Measurements from ENCODE around the gene PAMR1.
"Not testable (repeated sequence)": the region's sequence is repeated elsewhere in the genome, so short reads cannot be mapped to it uniquely, and the experiment has no call there.

PAMR1 gene

GRCh38 chr11:35546317-35546716 lies 20.9 kb upstream of the PAMR1 start:
- DNase-seq (ENCODE audit: low read depth, low spot score): no peak
- no peak overlapping the region for H3K4me3 ChIP-seq (ENCODE audit: low read length)

DNA sequence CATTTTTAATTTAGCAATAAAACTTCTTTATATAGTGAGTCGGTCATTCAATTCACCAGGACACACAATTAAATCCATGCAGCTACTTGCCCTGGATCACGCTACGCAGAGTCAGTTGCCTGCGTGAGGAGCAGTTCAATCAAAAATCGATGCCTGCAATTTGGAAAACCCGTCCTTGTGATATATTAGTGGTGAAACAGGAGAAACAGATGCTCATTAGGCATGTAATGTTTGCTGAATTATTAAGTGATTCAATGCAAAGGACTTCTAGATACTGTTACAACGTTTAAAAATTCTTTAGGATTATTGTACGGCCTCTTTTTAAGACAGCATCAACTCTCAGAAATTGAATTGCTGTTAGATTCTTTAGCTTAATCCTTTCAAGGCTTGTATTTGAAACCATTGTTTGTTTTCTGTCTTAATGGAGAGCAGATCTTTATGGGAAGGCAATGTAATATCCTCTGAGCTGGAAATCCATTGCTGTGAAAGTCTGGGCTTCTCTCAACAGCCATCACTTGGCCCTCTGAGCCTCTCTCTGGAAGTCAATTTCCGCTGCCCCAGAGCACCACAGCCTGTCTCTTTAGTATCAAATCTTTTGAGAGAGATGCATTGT lies 20.1 kb upstream of the PAMR1 start:
- no peak for DNase-seq (ENCODE audit: low read depth, low spot score)
- H3K4me3 ChIP-seq (ENCODE audit: low read length): no peak overlapping the region

- no peak overlapping the region for H3K4me3 ChIP-seq (ENCODE audit: low read length)
- no peak for DNase-seq (ENCODE audit: low read depth, low spot score)
Measured at GRCh38 chr11:35543481-35543880, 18.1 kb upstream of the PAMR1 start.

- no peak for DNase-seq (ENCODE audit: low read depth, low spot score)
Measured at GRCh38 chr11:35541621-35542375, 16.4 kb upstream of the PAMR1 start.

GRCh38 chr11:35540526-35540925 lies 15.1 kb upstream of the PAMR1 start:
- H3K4me3 ChIP-seq (ENCODE audit: low read length): no peak overlapping the region
- DNase-seq (ENCODE audit: low read depth, low spot score): no peak

More at GRCh38 chr11:35541621-35542375, 16.4 kb upstream of the PAMR1 start:
- no peak overlapping the region for H3K4me3 ChIP-seq (ENCODE audit: low read length)

GRCh38 chr11:35539781-35540281 lies 14.4 kb upstream of the PAMR1 start:
- H3K4me3 ChIP-seq (ENCODE audit: low read length): no peak overlapping the region
- no peak for DNase-seq (ENCODE audit: low read depth, low spot score)

DNA sequence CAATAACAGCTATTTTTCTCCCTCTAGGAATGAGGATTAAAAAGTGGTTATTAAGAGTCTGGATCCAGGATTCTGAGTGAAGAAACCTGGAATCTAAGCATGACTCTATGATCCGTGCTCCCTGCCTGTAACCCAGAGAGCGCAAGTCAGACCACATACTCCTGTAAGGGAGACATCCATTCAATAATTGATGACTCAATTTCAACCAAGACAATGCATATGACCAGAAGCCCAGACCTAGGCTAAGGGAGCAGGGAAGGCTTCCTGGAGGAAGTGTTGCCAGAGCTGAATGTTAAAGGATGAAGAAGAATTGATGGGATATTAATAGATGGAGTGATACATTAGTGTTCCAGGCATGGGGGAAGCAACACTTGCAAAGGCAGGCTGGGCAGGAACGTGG lies 13.8 kb upstream of the PAMR1 start:
- no peak for DNase-seq (ENCODE audit: low read depth, low spot score)
- no peak overlapping the region for H3K4me3 ChIP-seq (ENCODE audit: low read length)

- DNase-seq (ENCODE audit: low read depth, low spot score): no peak
- H3K4me3 ChIP-seq (ENCODE audit: low read length): no peak overlapping the region
Measured at GRCh38 chr11:35536470-35536869, 11.1 kb upstream of the PAMR1 start.

DNA sequence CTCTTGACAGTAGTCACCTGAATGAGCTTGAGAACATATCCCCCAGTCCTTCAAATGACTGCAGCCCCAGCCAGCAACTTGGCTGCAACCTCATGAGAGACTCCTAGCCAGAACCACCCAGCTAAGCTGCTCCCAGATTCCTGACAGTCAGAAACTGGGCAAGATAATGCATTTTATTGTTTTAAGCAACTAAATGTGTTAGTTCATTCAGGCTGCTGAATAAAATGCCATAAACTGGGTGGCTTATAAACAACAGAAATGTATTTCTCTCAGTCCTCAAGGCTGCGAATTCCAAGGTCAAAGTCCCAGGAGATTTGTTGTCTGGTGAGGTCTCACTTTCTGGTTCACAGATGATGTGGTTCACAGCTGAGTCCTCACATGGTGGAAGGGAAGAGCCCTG lies 5.8 kb upstream of the PAMR1 start:
- no peak overlapping the region for H3K4me3 ChIP-seq (ENCODE audit: low read length)
- no peak for DNase-seq (ENCODE audit: low read depth, low spot score)

DNA sequence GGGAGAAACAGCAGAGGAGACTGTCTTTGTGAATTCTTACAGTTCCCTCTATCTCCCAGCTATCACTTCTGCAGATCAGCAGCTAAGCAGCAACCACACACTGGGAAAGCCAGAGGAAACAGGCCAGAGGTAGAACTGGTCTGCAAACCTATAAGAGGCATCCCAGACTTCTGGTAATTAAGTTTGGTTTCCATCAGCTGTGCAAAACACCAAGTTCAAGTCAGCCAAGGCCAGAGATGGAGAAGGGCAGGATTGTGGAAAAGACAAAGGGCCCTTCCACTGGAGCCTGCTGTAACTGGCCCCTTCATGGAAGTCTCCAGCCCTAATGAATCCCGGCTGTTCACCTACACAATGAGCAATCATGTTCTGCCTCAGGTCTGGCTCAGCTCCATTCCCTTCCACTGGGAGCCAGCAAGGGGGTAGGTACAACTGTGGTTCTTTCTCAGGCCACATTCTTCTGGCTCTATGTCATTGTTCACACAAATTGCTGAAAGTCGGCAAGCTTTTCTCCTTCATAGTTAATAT lies 4.6 kb upstream of the PAMR1 start:
- no peak overlapping the region for H3K4me3 ChIP-seq (ENCODE audit: low read length)
- DNase-seq (ENCODE audit: low read depth, low spot score): no peak

- no peak overlapping the region for H3K4me3 ChIP-seq (ENCODE audit: low read length)
- DNase-seq (ENCODE audit: low read depth, low spot score): no peak
Measured at GRCh38 chr11:35526370-35526792, 965 bp upstream of the PAMR1 start.

GRCh38 chr11:35524780-35525179 lies 636 bp downstream of the PAMR1 start:
- H3K4me3 ChIP-seq (ENCODE audit: low read length): no peak overlapping the region

GRCh38 chr11:35523861-35524260 lies 1.6 kb downstream of the PAMR1 start:
- no peak overlapping the region for H3K4me3 ChIP-seq (ENCODE audit: low read length)
- no peak for DNase-seq (ENCODE audit: low read depth, low spot score)

More at GRCh38 chr11:35524780-35525179, 636 bp downstream of the PAMR1 start:
- no peak for DNase-seq (ENCODE audit: low read depth, low spot score)

- no peak overlapping the region for H3K4me3 ChIP-seq (ENCODE audit: low read length)
- DNase-seq (ENCODE audit: low read depth, low spot score): no peak
Measured at GRCh38 chr11:35523331-35523768, 2.1 kb downstream of the PAMR1 start.

- H3K4me3 ChIP-seq (ENCODE audit: low read length); DNase-seq (ENCODE audit: low read depth, low spot score): not testable (repeated sequence)
Measured at GRCh38 chr11:35522091-35522490, 3.3 kb downstream of the PAMR1 start.

GRCh38 chr11:35520376-35520775 lies 5.0 kb downstream of the PAMR1 start:
- H3K4me3 ChIP-seq (ENCODE audit: low read length): no peak overlapping the region
- DNase-seq (ENCODE audit: low read depth, low spot score): no peak

- no peak for DNase-seq (ENCODE audit: low read depth, low spot score)
- no peak overlapping the region for H3K4me3 ChIP-seq (ENCODE audit: low read length)
Measured at GRCh38 chr11:35518766-35519165, 6.7 kb downstream of the PAMR1 start.

DNA sequence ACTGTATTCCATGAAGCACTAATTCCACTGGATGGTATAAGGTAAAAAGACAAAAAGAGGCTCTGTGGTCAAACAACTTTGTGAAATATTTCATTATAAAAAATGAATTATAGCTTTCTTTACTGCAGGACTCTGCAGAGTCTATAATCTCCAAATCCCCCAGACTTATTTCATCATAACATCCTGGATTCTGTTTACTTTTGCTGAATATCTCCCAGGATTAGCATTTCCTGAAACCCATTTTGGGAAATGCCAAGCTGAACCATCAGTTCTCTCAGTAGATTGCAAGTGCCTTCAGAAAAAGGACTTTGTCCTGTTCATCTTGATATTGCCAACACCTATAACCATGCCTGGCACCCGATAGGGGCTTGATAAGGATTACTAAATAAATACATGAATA lies 7.9 kb downstream of the PAMR1 start:
- DNase-seq (ENCODE audit: low read depth, low spot score): no peak

GRCh38 chr11:35516403-35516802 lies 9.0 kb downstream of the PAMR1 start:
- no peak overlapping the region for H3K4me3 ChIP-seq (ENCODE audit: low read length)
- no peak for DNase-seq (ENCODE audit: low read depth, low spot score)

More for the DNA sequence above, 7.9 kb downstream of the PAMR1 start:
- no peak overlapping the region for H3K4me3 ChIP-seq (ENCODE audit: low read length)

GRCh38 chr11:35515224-35515623 lies 10.2 kb downstream of the PAMR1 start:
- DNase-seq (ENCODE audit: low read depth, low spot score): no peak
- H3K4me3 ChIP-seq (ENCODE audit: low read length): no peak overlapping the region
